Measurements from ENCODE around the gene PIP4P1. TPM values are rescaled to one million over a fixed set of nuclear protein-coding genes. Genes with fewer than 3 reads are reported as not detected.

Gene PIP4P1
- total and polyA plus RNA-seq, 9 of the 15 experiments (the other 6 are each of a cell fraction or from before 2014, with no cell fraction given), result 5.3 to 20.9 (median 10.7) TPM

- TF ChIP-seq, protein P1, sequence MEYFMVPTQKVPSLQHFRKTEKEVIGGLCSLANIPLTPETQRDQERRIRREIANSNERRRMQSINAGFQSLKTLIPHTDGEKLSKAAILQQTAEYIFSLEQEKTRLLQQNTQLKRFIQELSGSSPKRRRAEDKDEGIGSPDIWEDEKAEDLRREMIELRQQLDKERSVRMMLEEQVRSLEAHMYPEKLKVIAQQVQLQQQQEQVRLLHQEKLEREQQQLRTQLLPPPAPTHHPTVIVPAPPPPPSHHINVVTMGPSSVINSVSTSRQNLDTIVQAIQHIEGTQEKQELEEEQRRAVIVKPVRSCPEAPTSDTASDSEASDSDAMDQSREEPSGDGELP (CRISPR knock-in tag; IDR thresholded peaks at IDR 0.05; ENCODE audit: borderline replicate concordance), result peak; percentile 72; the same call in 1 of the 2 replicates
- TF ChIP-seq TBL1XR1 (IDR thresholded peaks at IDR 0.05; ENCODE audit: low read length in 2 of 2) (no peak), ETV5 (CRISPR knock-in tag; IDR thresholded peaks at IDR 0.05; ENCODE audit: low read depth) (peak; percentile 78; the same call in 1 of the 2 replicates), KDM1A (IDR thresholded peaks at IDR 0.05) (no peak), KAT7 (CRISPR knock-in tag; IDR thresholded peaks at IDR 0.05; ENCODE audit: borderline replicate concordance) (no peak), PHTF2 (CRISPR knock-in tag; IDR thresholded peaks at IDR 0.05) (no peak), FOXK1 (CRISPR knock-in tag; IDR thresholded peaks at IDR 0.05; ENCODE audit: borderline replicate concordance) (no peak), ZNF764 (CRISPR knock-in tag; IDR thresholded peaks at IDR 0.05; ENCODE audit: low read depth) (0 out of 2 replicates have a peak, but pooled peaks have one; percentile 31), YBX1 (IDR thresholded peaks at IDR 0.05) (no peak), MNT (conservative IDR thresholded peaks at IDR 0.05) (peak in 1 of 2 experiments; percentile 60; a peak in 2 of 4 replicates), KLF6 (CRISPR knock-in tag; IDR thresholded peaks at IDR 0.05; ENCODE audit: borderline replicate concordance) (no peak), EWSR1 (IDR thresholded peaks at IDR 0.05; ENCODE audit: borderline replicate concordance, low read depth, partially characterized antibody) (no peak), FIP1L1 (IDR thresholded peaks at IDR 0.05; ENCODE audit: low read depth, low read length, poor library complexity, severe bottlenecking) (no peak), DMBX1 (CRISPR knock-in tag; IDR thresholded peaks at IDR 0.05; ENCODE audit: borderline replicate concordance) (no peak), ESRRA (IDR thresholded peaks at IDR 0.05; ENCODE audit: borderline replicate concordance, low read depth) (no peak), MCM7 (IDR thresholded peaks at IDR 0.05) (no peak), TAF9B (IDR thresholded peaks at IDR 0.05; ENCODE audit: partially characterized antibody) (peak; percentile 63)
- TF ChIP-seq, protein P2, sequence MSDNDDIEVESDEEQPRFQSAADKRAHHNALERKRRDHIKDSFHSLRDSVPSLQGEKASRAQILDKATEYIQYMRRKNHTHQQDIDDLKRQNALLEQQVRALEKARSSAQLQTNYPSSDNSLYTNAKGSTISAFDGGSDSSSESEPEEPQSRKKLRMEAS (CRISPR knock-in tag; IDR thresholded peaks at IDR 0.05), result no peak
- TF ChIP-seq, protein P3, sequence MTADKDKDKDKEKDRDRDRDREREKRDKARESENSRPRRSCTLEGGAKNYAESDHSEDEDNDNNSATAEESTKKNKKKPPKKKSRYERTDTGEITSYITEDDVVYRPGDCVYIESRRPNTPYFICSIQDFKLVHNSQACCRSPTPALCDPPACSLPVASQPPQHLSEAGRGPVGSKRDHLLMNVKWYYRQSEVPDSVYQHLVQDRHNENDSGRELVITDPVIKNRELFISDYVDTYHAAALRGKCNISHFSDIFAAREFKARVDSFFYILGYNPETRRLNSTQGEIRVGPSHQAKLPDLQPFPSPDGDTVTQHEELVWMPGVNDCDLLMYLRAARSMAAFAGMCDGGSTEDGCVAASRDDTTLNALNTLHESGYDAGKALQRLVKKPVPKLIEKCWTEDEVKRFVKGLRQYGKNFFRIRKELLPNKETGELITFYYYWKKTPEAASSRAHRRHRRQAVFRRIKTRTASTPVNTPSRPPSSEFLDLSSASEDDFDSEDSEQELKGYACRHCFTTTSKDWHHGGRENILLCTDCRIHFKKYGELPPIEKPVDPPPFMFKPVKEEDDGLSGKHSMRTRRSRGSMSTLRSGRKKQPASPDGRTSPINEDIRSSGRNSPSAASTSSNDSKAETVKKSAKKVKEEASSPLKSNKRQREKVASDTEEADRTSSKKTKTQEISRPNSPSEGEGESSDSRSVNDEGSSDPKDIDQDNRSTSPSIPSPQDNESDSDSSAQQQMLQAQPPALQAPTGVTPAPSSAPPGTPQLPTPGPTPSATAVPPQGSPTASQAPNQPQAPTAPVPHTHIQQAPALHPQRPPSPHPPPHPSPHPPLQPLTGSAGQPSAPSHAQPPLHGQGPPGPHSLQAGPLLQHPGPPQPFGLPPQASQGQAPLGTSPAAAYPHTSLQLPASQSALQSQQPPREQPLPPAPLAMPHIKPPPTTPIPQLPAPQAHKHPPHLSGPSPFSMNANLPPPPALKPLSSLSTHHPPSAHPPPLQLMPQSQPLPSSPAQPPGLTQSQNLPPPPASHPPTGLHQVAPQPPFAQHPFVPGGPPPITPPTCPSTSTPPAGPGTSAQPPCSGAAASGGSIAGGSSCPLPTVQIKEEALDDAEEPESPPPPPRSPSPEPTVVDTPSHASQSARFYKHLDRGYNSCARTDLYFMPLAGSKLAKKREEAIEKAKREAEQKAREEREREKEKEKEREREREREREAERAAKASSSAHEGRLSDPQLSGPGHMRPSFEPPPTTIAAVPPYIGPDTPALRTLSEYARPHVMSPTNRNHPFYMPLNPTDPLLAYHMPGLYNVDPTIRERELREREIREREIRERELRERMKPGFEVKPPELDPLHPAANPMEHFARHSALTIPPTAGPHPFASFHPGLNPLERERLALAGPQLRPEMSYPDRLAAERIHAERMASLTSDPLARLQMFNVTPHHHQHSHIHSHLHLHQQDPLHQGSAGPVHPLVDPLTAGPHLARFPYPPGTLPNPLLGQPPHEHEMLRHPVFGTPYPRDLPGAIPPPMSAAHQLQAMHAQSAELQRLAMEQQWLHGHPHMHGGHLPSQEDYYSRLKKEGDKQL (CRISPR knock-in tag; IDR thresholded peaks at IDR 0.05; ENCODE audit: borderline replicate concordance), result no peak
These were observed 48.1 kb downstream of the PIP4P1 start, which contains the start of gene TEP1 (continued) for GRCh38 chr14:20412876-20413743.
